ENCODE results near the gene PARD3B.

GRCh38 chr2:205483095-205483494, 937.8 kb downstream of the PARD3B start:
- TF ChIP-seq CTCF (IDR thresholded peaks at IDR 0.05) (no peak), POLR2A (IDR thresholded peaks at IDR 0.05) (no peak)
